Neutrophil (primary cell): ENCODE results near the gene RB1.

Source experiments
- H3K27ac ChIP-seq: fragments of 200-600 bp; sonication (generic); 2 replicates; pipeline ENCODE4 v1.5.1; 2016; ENCODE audit warnings: mild to moderate bottlenecking, moderate library complexity
- H3K27me3 ChIP-seq: fragments of 200-600 bp; sonication (generic); 2 replicates; pipeline ENCODE4 v1.6.0; 2016; ENCODE audit warnings: mild to moderate bottlenecking
- H3K36me3 ChIP-seq: fragments of 200-600 bp; sonication (generic); 2 replicates; pipeline ENCODE4 v1.5.1; 2017
- H3K4me1 ChIP-seq, 2 experiments: fragments of 200-600 bp in 1 of 2; sonication (generic) in 1 of 2; 1 replicate in 1 of 2; 2 replicates in 1 of 2; pipeline versions ENCODE4 v1.5.1 to v1.6.1; 2013 to 2016; ENCODE audit warnings: low read depth in 1 of 2, low read length in 1 of 2, mild to moderate bottlenecking in 1 of 2, moderate library complexity in 1 of 2; ENCODE audit not compliant: control insufficient read depth in 1 of 2, insufficient read depth in 1 of 2
- H3K4me3 ChIP-seq, 2 experiments: fragments of 200-600 bp in 1 of 2; sonication (generic) in 1 of 2; 1 replicate in 1 of 2; 2 replicates in 1 of 2; pipeline ENCODE4 v1.5.1; 2013 to 2016; ENCODE audit warnings: low read depth in 1 of 2, low read length in 1 of 2, mild to moderate bottlenecking in 1 of 2, moderate library complexity in 1 of 2
- H3K9me3 ChIP-seq: fragments of 200-600 bp; sonication (generic); 2 replicates; pipeline ENCODE4 v1.5.1; 2016
- TF ChIP-seq, protein P1 (sequence below): fragments of 200-600 bp; sonication (generic); IDR thresholded peaks from 2 replicates; pipeline ENCODE4 v1.5.1; 2016; ENCODE audit warnings: antibody characterized with exemption

Gene RB1

DNA sequence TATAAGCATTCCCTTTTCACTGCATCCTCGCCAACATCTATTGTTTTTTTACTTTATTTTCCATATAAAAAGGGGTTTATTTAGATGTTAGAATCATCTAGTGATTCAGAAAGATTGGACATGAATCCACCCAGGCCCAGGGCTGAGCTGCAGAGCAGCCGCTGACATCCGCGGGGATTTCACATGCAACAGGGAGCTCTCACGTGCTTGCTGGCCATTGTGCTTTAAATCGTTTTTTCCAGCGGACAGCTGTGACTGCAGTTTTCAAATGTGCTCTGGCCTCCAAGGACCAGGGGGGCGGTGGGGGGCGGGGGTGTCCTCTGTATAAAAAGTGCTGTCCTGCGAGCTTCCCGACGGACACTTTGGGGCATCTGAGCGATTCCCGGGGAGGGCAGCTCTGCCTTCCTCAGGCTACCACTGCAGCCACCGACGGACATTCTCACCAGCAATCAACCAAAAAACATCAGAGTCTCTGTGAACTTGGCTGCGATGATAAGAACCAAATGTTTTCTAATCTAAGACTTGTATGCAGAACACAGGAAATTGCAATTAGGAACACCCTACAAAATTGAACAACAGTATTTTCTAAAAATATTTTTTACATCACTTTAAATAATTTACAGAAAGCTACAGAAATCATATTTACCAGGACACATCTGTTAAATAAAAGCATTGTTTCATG lies 12.6 kb downstream of the RB1 start:
- Histone ChIP-seq H3K27me3 (peaks cover 36% of the 10 kb centered on the region), H3K4me1 (peaks cover 29 to 31% of the 10 kb centered on the region in 2 experiments), H3K9me3 (no peaks in the 10 kb centered on the region), H3K27ac (no peak overlapping the region), H3K4me3 (no peak overlapping the region), H3K36me3 (peaks cover 7% of the 10 kb centered on the region)
- TF ChIP-seq, protein P1, sequence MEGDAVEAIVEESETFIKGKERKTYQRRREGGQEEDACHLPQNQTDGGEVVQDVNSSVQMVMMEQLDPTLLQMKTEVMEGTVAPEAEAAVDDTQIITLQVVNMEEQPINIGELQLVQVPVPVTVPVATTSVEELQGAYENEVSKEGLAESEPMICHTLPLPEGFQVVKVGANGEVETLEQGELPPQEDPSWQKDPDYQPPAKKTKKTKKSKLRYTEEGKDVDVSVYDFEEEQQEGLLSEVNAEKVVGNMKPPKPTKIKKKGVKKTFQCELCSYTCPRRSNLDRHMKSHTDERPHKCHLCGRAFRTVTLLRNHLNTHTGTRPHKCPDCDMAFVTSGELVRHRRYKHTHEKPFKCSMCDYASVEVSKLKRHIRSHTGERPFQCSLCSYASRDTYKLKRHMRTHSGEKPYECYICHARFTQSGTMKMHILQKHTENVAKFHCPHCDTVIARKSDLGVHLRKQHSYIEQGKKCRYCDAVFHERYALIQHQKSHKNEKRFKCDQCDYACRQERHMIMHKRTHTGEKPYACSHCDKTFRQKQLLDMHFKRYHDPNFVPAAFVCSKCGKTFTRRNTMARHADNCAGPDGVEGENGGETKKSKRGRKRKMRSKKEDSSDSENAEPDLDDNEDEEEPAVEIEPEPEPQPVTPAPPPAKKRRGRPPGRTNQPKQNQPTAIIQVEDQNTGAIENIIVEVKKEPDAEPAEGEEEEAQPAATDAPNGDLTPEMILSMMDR, result no peak

DNA sequence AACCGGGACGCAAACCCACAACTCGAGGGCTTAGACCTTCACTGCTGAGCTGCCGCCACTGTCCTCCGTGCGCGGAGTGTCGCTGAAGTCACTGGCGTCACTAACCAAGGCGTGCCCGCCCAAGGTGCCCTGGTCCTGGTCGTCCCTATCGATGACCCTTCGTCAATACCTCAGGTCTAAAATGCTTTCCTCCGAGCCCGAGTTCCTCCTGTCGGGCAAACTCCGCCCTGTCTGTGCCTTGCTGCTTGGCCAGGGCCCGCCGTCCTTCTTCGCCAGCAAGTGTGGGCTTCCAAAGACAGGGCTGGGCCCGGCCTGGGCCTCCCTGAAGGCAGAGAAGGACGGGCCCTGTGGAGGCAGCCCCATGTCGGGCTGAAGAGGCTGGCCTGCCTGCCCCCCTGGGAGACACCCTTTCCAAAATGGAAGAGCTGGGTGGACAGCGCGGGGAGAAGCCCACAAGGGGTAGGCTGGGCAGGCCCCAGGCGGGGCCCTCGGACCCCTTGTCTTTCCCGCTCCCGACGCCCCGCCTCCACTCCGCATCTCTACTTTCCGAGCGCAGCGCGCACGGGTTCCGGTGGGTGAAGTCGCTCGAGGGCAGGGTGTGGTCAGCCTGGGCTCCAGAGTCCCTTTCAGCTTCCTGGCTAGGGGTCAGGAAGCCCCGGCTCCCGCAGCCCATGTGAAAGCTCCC lies 13.4 kb downstream of the RB1 start:
- TF ChIP-seq, protein P1, result no peak
- Histone ChIP-seq H3K36me3 (peaks cover 7% of the 10 kb centered on the region), H3K4me1 (peaks cover 29 to 31% of the 10 kb centered on the region in 2 experiments), H3K4me3 (no peak overlapping the region), H3K27me3 (peaks cover 44% of the 10 kb centered on the region), H3K9me3 (no peaks in the 10 kb centered on the region), H3K27ac (no peak overlapping the region)

DNA sequence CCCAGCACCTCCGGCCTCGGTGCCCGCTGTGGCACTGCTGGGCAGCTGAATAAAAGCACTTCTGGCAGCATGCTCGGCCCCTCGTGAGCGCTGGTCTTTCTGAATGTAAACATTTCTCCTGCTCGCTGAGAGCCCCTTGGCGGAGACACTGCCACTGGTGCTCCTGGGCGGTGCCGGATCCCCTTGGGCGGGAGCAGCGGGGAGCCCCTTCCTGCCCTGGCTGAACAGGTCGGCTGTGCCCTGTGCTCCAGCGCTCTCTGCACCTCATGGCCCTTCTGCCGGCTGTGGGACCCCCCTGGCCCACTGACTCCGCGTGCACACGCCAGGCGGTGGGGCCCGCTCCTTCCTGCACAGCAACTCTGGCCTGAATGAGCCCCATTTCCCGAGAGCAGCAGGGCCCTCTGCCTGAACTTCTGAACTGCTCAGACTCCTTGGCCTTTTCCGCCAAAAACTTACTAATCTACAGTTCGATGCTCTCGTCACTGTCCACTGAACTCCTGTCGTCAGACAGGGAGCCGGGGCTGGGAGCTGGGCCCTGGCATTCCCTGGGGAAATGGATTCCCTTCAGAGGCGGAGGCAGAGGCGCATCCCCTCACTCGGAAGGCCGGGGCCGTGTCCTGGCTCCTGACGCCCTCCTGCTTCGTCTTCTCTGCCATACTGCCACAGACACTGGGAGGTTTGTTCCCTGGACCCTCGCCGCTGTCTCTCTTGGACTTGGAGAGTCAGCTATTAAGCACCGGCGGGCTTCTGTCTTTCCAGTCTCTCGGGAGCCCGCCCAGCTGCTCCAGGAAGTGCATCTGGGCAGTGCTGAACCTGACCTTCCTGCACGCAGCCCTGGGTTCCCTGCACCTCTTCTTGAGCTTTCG lies 14.2 kb downstream of the RB1 start:
- TF ChIP-seq, protein P1, result no peak
- H3K36me3 ChIP-seq, result peaks cover 7% of the 10 kb centered on the region
- H3K4me3 ChIP-seq, result peak overlapping the region; percentile 15 to 49

DNA sequence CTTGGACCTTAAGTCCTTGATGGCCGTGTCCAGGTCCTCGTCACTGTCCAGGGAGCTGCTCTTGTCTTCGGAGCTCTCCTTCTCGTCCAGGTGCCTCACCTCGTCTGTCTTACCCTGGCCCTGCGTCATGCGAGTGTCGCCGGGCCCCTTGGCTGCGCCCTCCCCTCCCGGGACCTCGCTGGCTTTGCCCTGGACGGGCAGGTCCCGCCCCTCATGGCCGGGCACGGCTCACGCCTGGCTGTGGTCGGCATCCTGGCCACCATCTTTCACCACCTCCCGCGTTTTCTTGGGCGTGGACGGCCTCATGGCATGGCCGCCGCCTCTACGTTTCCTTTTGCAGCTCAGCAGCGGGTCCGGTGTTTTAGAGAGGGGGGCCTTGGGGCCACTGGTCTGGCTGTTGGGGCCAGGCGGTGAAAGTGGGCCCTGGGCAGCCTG lies 14.8 kb downstream of the RB1 start:
- Histone ChIP-seq H3K36me3 (peaks cover 7% of the 10 kb centered on the region), H3K9me3 (no peaks in the 10 kb centered on the region), H3K4me1 (peaks cover 29 to 31% of the 10 kb centered on the region in 2 experiments), H3K27me3 (peaks cover 48% of the 10 kb centered on the region), H3K4me3 (peak overlapping the region; percentile 33 to 49), H3K27ac (no peak overlapping the region)
- TF ChIP-seq, protein P1, result no peak

More for the DNA sequence above, 14.2 kb downstream of the RB1 start:
- Histone ChIP-seq H3K27ac (no peak overlapping the region), H3K9me3 (no peaks in the 10 kb centered on the region), H3K4me1 (peaks cover 29 to 31% of the 10 kb centered on the region in 2 experiments), H3K27me3 (peaks cover 48% of the 10 kb centered on the region)

DNA sequence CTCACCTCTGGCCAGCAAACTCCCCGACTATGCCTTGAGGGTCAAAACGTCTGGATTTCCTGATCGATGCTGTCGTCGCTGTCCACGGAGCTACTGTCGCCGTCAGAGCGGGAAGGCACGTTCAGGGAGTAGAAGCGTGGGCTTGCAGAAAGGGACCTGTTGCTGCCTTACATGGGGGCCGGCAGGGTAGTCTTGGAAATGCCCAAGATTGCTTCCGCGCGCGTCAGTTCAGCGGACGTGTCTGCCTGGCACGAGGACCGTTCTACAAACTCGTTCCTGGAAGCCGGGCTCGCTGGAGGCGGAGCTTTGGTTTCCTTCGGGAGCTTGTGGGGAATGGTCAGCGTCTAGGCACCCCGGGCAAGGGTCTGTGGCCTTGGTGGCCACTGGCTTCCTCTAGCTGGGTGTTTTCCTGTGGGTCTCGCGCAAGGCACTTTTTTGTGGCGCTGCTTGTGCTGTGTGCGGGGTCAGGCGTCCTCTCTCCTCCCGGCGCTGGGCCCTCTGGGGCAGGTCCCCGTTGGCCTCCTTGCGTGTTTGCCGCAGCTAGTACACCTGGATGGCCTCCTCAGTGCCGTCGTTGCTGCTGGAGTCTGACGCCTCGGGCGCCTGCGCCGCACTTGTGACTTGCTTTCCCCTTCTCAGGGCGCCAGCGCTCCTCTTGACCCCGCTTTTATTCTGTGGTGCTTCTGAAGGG lies 15.4 kb downstream of the RB1 start:
- peaks cover 29 to 31% of the 10 kb centered on the region in 2 experiments for H3K4me1 ChIP-seq
- TF ChIP-seq, protein P1, result no peak
- H3K36me3 ChIP-seq, result peaks cover 7% of the 10 kb centered on the region
- H3K27me3 ChIP-seq, result peaks cover 48% of the 10 kb centered on the region
- no peaks in the 10 kb centered on the region for H3K9me3 ChIP-seq
- H3K27ac ChIP-seq, result no peak overlapping the region
- peak overlapping the region; percentile 33 to 49 for H3K4me3 ChIP-seq
